ENCODE measurements around the gene TSHZ2.

Gene TSHZ2

DNA sequence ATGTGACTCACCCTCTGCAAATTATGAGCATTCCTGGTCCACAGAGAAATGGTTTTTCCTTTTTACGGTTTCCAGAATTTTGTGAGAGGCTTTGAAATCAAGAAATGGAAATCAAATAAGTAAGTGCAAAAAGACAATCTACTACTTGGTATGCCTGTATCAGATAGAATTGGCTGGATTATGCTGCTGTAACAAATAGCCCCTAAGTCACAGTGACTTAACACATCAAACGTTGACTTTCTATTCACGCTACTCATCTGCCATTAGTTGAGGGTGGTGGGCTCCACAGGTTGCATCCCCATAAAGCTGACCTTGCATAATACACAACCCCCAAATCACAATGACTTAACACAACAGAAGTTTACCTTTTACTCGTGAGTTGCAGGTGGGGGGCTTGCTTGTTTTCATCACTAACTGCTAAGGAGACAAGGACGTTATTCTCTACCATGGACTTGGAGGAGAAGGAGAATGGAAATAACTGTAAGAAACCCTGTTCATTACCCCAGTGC lies 44.4 kb downstream of the TSHZ2 start:
- TF ChIP-seq, protein P1, sequence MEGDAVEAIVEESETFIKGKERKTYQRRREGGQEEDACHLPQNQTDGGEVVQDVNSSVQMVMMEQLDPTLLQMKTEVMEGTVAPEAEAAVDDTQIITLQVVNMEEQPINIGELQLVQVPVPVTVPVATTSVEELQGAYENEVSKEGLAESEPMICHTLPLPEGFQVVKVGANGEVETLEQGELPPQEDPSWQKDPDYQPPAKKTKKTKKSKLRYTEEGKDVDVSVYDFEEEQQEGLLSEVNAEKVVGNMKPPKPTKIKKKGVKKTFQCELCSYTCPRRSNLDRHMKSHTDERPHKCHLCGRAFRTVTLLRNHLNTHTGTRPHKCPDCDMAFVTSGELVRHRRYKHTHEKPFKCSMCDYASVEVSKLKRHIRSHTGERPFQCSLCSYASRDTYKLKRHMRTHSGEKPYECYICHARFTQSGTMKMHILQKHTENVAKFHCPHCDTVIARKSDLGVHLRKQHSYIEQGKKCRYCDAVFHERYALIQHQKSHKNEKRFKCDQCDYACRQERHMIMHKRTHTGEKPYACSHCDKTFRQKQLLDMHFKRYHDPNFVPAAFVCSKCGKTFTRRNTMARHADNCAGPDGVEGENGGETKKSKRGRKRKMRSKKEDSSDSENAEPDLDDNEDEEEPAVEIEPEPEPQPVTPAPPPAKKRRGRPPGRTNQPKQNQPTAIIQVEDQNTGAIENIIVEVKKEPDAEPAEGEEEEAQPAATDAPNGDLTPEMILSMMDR (IDR thresholded peaks at IDR 0.05; ENCODE audit: low read depth, low read length) = no peak
- Histone ChIP-seq H3K9me3 (no peaks in the 10 kb centered on the region), H3K4me3 (ENCODE audit: low read depth, low read length) (no peak overlapping the region), H3K27me3 (no peaks in the 10 kb centered on the region), H3K36me3 (no peaks in the 10 kb centered on the region), H3K4me1 (peaks cover 15% of the 10 kb centered on the region)
- no peak for DNase-seq

DNA sequence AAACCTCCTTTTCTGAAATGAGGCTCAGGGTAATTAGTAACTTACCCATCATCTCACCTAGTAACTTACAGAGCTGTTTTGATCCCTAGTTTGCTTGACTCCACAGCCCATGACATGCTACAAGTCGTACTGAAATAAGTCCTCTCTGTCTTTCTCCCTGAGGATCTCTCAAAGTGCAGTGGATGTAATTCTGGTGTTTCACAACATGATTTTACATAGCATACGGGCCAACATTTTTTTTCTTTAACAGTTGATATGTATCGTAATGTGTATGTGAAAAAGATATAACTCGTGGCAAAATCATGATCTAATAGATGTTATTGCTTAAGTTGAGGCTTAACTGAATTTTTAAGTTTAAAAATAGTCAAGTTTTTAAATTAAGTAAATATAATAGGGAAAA lies 45.0 kb downstream of the TSHZ2 start:
- Histone ChIP-seq H3K9me3 (no peaks in the 10 kb centered on the region), H3K4me3 (ENCODE audit: low read depth, low read length) (no peak overlapping the region), H3K27me3 (no peaks in the 10 kb centered on the region), H3K4me1 (peaks cover 15% of the 10 kb centered on the region), H3K36me3 (no peaks in the 10 kb centered on the region)
- TF ChIP-seq, protein P1 (IDR thresholded peaks at IDR 0.05; ENCODE audit: low read depth, low read length) = no peak
- no peak for DNase-seq

DNA sequence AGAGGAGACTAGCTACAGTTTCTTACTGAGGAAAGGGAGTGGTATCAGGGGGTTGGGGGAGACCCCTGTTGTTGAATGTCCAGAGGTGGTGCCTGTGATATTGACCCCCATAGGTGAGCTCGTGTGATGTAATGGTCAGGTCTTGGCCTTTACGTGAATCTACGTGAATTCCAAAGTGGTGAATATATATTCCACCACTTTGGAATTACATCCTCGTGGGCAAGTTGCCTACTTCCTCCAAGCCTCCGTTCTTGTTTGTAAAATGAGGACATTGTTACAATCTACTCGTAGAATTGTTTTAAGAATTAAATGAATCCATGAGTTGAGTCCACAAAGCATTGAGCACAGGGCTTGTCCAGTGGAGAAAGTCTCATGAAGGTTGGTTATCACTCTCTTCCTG lies 47.3 kb downstream of the TSHZ2 start:
- TF ChIP-seq, protein P1 (IDR thresholded peaks at IDR 0.05; ENCODE audit: low read depth, low read length) = no peak
- Histone ChIP-seq H3K4me1 (peaks cover 15% of the 10 kb centered on the region), H3K27me3 (no peaks in the 10 kb centered on the region), H3K4me3 (ENCODE audit: low read depth, low read length) (no peak overlapping the region), H3K9me3 (no peaks in the 10 kb centered on the region), H3K36me3 (no peaks in the 10 kb centered on the region)
- no peak for DNase-seq

DNA sequence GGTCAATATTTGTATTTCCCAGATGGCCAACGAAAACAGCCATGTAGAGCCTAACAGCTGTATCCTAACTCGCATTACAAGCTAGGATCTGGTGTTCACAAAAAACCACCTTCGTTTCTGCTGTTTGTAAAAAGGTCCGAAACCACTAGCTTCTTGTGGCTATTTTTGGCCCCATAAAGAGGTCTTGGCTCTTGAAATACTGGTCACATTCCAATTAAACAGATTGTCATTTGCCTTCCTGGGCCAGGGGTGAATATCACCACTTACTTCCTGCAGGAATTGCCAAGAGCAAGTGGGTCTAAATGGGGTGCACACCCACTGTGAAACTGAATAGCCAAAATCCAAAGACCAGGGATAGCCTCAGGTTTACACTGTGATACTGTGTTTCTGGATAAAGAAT lies 48.2 kb downstream of the TSHZ2 start:
- Histone ChIP-seq H3K9me3 (no peaks in the 10 kb centered on the region), H3K36me3 (no peaks in the 10 kb centered on the region), H3K27me3 (no peaks in the 10 kb centered on the region), H3K4me1 (peaks cover 15% of the 10 kb centered on the region), H3K4me3 (ENCODE audit: low read depth, low read length) (no peak overlapping the region)
- TF ChIP-seq, protein P1 (IDR thresholded peaks at IDR 0.05; ENCODE audit: low read depth, low read length) = no peak
- DNase-seq = no peak

DNA sequence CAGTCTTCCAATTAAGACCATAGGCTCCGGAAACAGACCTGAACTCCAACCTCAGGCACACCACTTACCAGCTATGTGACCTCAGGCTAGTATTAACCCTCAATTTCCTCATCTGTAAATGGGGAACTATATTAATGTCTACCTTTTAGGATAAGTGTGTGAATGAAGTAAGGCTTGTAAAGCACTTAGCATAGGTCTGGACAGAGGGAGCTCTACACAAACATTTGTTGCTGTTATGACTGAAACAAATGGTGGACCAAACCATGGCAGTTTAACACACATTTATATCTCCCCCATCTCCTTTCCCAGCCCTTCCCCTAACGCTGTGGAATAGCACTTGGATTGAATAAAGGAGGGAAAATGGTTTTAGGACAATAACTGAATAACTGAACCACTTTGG lies 48.7 kb downstream of the TSHZ2 start:
- H3K9me3 ChIP-seq = no peaks in the 10 kb centered on the region
- no peaks in the 10 kb centered on the region for H3K27me3 ChIP-seq
- no peaks in the 10 kb centered on the region for H3K36me3 ChIP-seq
- TF ChIP-seq, protein P1 (IDR thresholded peaks at IDR 0.05; ENCODE audit: low read depth, low read length) = peak; percentile 44
- H3K4me1 ChIP-seq = peaks cover 15% of the 10 kb centered on the region
- no peak overlapping the region for H3K4me3 ChIP-seq (ENCODE audit: low read depth, low read length)
- no peak for DNase-seq

DNA sequence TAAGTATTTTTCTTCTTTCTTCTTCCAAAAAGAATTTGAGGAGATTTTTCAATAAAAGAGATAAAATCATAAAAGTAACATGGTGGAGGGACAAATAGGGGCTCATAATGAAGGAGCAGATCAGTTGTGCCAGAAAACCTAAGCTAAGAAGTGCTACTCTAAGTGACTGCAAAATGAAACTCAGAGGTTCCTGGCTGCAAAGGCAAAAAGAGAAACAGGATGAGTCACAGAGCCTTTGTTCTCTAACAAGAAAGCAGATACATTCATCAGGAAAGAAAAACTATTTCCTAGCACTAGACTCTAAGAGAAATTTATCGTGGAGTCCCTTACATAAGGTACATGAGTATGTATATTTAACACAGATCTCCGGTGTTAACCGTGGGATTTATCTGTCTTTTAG lies 49.8 kb downstream of the TSHZ2 start:
- TF ChIP-seq, protein P1 (IDR thresholded peaks at IDR 0.05; ENCODE audit: low read depth, low read length) = no peak
- DNase-seq = no peak
- Histone ChIP-seq H3K4me3 (ENCODE audit: low read depth, low read length) (no peak overlapping the region), H3K4me1 (peaks cover 15% of the 10 kb centered on the region), H3K27me3 (no peaks in the 10 kb centered on the region), H3K9me3 (no peaks in the 10 kb centered on the region), H3K36me3 (no peaks in the 10 kb centered on the region)
